Measurements from ENCODE around the gene HCRTR1.
"Not testable (repeated sequence)": the region's sequence is repeated elsewhere in the genome, so short reads cannot be mapped to it uniquely, and the experiment has no call there.

Gene HCRTR1

DNA sequence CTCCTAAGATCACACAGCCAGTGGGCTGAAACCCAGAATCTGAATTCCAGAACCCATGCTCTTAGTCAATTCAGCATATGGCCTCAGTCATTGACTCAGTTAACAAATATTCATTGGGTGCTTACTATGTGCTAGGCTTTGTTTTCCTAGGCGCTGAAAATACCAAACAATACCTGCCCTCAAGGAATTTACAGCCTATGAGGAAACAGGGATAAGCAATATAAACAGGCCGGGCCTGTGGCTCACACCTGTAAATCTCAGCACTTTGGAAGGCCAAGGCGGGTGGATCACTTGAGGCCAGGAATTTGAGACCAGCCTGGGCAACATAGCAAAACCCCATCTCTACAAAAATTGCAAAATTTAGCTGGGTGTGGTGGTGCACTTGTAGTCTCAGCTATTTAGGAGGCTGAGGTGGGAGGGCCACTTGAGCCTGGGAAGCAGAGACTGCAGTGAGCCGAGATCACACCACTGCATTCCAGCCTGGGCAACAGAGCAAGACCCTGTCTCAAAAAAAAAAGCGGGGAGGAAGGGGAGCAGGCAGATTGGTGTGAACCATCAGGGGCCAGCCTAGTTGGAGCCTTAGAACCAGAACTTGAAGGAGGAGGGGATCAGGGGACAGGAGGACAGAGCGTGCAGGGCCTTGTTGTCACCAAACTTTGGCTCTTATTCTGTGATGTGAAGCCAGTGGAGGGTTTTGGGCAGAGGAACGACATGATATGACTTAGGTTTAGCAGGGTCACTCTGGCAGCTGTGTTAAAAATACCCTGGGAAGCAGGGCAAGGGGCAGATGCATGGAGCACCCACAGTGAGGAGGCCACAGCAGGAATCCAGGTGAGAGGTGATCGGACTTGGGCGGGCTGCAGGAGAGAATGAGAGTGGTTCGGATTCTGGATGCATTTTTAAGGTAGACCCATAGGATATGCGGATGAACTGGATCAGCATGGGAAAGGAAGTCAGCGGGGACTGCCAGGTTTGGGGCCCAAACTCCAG lies 35.4 kb upstream of the HCRTR1 start:
- no peak for DNase-seq (ENCODE audit: low read depth in 3 of 3, low spot score in 1 of 3)

- no peak for DNase-seq (ENCODE audit: low read depth in 3 of 3, low spot score in 1 of 3)
Observed at GRCh38 chr1:31583082-31583994, 34.2 kb upstream of the HCRTR1 start.

DNA sequence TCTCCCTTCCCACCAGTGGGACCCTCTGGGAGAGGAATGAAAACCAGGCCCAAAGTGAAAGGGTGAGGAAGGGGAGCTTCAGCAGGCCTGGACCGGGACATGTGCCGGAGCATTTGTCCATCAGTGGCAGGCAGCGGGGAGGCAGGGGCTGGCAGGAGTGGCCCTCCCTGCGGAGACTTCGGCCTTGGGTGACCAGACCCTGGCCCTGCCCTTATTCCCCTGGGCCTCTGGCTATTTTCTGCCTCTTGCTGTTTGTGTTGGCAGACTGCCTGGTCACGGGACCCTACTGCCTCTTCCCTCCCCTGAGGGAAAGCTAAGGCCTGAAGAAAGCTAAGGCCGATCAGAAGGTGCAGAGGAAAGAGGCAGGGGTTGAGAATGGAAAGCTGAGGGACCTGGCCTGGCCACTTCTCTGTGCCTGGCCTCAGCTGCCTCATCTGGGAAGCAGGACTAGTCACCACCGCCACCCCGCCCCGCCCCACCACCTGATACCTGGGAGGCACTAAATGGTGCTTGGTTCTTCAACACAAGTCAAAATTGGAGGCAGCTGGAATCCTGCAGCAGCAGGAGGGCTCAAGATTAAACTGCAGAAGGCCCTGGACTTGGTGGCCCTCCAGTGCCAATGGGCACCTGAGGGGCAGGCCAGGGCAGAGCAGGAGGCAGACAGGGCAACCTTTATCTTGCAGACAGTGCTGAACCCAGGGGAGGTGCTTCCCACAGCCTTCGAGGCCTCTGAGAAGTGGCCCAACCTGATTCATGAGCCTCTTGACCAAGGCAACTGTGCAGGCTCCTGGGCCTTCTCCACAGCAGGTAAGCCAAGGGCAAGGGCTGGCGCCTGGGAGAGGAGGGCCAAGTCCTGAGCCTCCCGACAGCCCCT lies 33.3 kb upstream of the HCRTR1 start:
- DNase-seq (ENCODE audit: low read depth in 3 of 3, low spot score in 1 of 3) = no peak

GRCh38 chr1:31584869-31585735 lies 32.4 kb upstream of the HCRTR1 start:
- DNase-seq (ENCODE audit: low read depth in 3 of 3, low spot score in 1 of 3) = no peak

GRCh38 chr1:31585736-31586365 lies 31.6 kb upstream of the HCRTR1 start:
- DNase-seq (ENCODE audit: low read depth in 3 of 3, low spot score in 1 of 3) = no peak

- DNase-seq (ENCODE audit: low read depth in 3 of 3, low spot score in 1 of 3) = no peak
Observed at GRCh38 chr1:31586376-31587327, 30.8 kb upstream of the HCRTR1 start.

GRCh38 chr1:31587328-31587699 lies 30.2 kb upstream of the HCRTR1 start:
- DNase-seq (ENCODE audit: low read depth in 3 of 3, low spot score in 1 of 3) = not testable (repeated sequence)

DNA sequence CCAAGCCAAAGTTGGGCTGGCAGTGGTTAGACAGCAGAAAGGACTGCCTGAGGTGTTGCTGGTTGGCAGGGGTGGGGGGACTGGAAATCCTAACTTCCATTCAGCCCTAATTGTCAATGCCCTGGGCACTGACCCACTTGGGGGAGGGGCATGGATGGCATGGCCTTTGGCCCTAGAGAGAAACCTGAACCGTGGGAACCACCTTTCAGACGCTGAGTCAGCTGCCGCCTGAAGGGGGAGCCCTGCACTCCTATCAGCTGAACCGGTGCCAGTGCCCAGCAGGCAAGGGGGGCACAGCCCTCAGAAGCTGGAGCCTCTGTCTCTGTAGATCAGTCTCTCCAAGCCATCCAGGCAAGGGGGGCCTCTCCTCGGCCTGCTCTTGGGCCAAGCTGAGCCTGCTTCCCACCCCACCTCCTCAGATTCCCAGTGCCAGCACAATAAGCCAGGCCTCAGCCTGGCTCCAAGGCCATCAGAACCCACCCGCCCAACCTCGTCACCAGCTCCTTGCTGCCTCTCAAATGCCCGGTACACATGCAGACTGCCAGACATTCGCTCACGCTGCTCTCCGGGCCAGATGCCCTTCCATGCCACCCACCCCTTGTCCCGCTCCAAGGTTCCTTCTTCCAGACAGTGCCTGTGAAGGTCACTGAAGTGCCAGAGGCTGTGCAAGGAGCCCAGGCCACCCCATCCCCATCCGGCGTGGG lies 29.6 kb upstream of the HCRTR1 start:
- peak in 1 of 3 donors; percentile 40 for DNase-seq (ENCODE audit: low read depth in 3 of 3, low spot score in 1 of 3)

DNA sequence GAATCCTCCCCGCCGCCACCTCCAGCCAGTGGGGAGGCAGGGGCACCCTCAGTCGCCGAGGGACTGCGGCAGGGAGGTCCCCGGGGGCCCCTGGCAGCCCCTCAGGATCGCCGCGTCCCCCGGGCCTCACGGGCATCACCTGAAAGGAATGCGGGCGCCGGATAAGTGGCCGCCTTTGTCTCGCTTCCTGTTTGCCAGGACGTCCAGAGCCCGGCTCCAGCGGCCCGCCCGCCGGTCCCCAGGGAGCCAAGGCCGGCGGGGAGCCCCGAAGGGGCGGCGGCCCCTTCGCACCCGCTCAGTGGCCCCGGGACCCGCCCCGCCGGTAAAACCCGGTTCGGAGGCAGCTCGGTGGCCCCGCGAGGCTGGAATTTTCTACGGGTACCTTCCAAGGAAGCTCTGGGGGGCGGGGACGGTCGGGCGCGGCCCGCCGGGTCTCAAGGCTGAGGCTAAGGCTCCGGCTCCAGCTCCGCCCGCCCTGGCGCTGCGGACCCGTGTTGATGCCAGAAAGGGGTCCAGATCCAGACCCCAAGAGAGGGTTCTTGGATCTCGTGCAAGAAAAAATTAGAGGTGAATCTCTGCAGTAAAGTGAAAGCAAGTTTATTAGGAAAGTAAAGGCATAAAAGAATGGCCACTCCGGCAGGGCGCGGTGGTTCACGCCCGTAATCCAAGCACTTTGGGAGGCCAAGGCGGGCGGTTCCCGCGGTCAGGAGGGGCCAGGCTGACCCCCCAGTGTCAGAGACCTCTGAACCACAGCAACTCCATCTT lies 28.6 kb upstream of the HCRTR1 start:
- DNase-seq (ENCODE audit: low read depth in 3 of 3, low spot score in 1 of 3) = no peak

DNA sequence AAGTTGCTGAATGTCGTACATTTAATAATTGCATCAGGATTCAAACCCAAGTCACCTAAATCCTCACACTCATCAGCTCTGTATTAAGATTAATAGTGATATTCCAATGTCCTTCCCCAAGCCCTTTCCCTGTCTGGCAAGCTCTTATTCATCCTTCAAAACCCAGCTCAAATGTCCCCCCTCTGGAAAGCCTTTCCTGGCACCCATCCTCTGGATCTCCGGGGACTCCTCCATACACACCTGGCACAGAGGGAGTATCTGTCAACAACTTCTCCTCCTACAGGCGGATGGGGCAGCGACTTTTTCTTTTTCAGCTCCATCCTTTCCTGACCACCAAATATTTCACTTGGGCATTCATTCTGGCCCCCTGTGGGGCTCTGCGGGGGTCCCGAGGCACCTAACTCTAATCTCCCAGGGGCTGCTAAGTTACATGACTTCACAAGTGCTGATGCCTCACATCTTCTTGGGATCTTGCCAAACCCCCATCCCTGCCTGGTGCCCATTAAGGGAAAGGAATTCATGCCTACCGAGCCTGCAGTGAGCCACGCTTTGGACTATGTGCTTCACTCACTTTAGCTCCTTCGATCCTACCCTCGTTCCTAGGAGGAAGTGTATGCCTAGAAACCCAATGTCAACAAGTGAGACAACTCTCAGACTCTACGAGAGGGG lies 25.9 kb upstream of the HCRTR1 start:
- no peak for DNase-seq (ENCODE audit: low read depth in 3 of 3, low spot score in 1 of 3)

GRCh38 chr1:31592132-31592531 lies 25.4 kb upstream of the HCRTR1 start:
- DNase-seq (ENCODE audit: low read depth in 3 of 3, low spot score in 1 of 3) = no peak

- DNase-seq (ENCODE audit: low read depth in 3 of 3, low spot score in 1 of 3) = no peak
Observed at GRCh38 chr1:31593136-31593665, 24.3 kb upstream of the HCRTR1 start.

GRCh38 chr1:31593770-31594632 lies 23.5 kb upstream of the HCRTR1 start:
- DNase-seq (ENCODE audit: low read depth in 3 of 3, low spot score in 1 of 3) = peak in 2 of 3 donors; percentile 18 to 55

DNA sequence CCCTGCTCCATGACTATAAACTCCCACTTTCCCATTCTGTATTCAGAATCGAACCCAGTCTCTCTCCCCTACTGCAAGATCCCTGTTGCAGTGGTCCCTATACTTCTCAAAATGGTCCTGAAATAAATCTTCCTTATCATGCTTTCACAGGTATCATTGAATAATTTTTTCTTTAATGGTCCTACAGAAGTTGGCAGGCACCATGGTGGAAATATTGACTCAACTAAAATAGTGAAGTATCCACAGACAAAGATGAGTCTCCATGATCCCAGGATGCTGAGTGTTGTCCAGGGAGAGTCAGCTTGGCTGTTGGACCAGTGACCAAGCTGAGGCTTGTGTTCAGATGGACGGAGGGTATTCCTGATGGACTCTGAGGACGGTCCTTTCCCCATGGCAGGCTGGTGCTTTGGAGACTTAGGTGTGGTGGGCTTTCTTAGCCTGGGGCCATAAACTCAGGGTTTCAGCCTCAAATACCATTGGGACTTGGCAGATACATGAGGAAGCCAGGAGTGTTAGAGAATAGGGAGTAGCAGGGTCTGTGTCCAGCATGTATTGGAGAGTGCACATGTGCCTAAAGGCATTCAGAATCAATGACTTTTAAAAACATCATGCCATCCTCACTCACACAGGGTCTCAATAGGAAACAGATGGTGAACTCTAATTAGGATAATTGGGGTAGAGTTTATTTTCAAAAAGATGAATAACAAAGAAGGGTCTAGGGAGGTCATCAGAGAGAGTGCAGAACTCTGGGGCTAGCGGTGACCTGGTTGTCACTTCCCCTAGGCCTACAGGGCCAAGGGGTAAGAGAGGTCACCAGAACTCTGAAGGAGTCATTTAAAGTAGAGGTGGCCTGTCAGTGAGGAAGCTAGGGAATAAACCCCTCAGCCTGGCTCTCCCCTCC lies 21.4 kb upstream of the HCRTR1 start:
- no peak for DNase-seq (ENCODE audit: low read depth in 3 of 3, low spot score in 1 of 3)

Data from stimulated activated CD4-positive, alpha-beta T cell treated with anti-CD3 and anti-CD28 coated beads, TNF-alpha, amount 100 ng/mL, for 1 hour (primary cell).